GM18499 (cell line): ENCODE measurements around the gene ULK4.

ENCODE experiments used
- ATAC-seq: cut with Tn5 transposase; IDR thresholded peaks from one replicate; pipeline ENCODE4 v1.9.1; 2021; ENCODE audit warnings: moderate number of reproducible peaks; ENCODE audit not compliant: insufficient read depth, unreplicated experiment

The ULK4 gene

GRCh38 chr3:41331041-41331440, 630.9 kb downstream of the ULK4 start:
- ATAC-seq = no peak

- no peak for ATAC-seq
Measured at GRCh38 chr3:41330465-41330864, 631.4 kb downstream of the ULK4 start.

GRCh38 chr3:41329881-41330280, 632.0 kb downstream of the ULK4 start:
- ATAC-seq = no peak

GRCh38 chr3:41328926-41329325, 633.0 kb downstream of the ULK4 start:
- ATAC-seq = no peak

DNA sequence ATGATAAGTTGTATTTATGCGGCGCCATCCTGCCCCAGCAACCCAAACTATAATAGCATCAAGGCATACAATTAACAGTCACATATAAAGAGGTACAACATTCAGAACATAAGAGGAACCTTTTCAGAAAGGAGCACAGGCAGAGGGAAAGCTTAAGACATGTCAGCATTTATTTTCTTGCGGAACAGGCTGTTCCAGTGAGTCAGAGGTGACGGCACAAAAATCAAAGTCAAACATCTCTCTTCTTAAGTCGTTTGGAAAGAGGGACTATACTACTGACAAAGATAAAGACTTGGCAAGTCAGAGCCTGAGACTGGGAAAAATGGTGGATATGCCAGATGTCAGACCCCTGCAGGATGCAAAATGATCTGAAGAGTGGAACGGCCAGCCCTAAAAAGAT, 634.2 kb downstream of the ULK4 start:
- no peak for ATAC-seq

DNA sequence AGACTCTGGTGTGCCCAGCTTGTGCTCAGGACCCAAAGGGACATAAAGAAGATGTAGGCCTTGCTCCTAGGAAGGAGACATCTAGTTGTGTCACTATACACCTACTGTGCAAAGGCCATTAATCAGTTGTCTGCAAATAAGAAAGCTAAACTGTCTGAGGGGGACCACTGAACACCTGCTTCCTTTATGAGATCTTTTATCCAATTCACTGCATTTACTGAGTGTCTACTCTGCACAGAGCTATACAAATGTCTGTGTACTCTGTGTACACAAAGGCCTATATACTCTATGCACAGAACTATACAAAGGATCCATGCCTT, 637.8 kb downstream of the ULK4 start:
- ATAC-seq = no peak

DNA sequence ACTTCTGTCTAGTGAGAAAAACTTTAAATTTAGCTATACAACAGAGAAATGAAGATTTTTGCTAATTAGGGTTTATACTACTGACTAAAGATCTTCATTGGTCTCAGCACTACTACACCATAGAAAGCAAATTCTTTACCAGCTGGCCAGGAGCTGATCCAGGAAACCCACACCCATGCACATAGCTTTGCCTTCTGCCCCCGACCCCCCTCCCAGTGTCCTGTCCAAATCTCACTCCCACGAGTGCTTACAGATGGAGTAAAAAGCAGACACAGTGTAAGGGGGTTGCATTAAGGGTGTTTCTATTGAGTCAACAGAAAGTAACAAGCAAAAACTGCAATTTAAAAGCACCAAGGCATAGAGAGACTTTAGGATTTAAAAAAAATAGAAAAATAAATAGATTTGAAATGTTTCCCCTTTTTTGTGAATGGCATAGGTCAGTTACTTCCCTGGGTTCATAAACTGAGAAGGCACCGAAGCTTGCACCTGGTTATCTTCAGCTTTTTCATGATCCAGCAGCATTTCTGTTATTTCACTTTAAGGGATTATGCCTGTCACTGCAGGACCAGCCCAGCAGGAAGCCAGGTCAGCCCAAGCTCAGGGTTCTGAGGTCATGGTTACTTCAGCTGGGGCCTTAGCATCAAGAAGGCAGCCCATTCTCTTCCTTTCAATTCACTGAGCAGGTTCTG, 638.3 kb downstream of the ULK4 start:
- ATAC-seq = no peak

DNA sequence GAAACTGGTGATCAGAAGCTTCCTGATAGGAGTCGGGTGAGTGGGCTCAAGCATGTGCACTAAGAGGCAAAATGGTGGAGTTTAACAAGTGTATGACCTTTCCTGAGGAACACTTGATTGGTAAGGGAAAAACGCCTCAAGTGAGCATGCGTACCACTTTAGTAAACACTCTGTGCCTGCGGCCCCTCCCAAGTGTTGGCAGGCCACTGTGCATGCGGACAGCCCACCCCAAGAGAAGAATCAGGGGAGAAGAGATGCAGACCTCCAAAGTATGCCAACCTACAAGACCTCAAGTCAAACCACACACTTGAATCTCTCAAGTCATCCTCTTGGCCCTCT, 640.3 kb downstream of the ULK4 start:
- ATAC-seq = no peak

DNA sequence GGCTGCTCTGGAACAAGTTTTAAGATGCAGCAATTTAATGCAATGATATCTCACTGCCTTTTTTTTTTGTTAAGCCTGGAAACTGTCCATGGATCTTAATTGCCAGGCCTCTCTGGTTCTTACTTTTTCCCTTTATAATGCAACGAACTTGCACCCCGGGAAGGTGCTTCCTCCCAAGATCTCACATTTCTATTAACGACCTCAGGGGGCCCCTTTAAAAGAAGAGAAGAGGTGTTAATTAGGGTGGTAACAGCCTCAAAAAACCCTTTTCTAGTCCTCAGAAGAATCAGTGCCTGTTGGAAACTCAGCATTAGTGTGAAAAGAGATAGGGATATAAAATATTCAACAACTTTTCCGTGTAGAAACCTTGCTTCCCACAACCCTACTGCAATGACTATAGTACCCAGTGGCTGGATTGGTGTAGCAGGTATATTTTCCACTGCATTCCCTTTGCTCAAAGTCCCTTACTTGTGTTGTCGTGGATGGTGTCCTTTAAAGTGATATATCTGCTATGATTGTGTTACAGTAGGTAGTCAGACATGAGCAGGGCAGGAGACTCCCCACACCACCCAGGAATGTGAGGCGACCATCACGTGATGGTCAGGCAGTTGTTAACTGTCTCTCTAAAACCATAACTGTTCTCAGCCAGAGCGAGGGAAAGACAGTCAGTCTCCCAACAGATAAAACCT, 640.8 kb downstream of the ULK4 start:
- no peak for ATAC-seq

DNA sequence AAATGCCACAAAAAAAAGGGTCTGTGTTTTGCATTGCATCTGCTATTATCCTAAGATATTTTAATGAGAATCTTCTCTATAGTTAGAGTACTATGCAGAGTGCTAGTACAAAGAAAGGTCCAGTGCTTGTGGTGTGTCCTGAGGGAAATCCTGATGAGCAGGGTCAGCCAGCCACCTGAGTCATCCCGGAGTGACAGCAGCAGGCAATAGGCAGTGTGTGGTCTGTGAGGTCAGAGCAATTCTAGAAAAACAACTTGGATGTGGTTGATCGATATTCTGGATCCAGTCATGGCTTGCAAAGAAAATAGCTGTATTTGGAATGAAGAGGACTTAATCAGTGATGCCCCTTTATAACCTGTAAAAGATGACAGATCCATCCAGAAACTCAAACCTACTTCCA, 643.4 kb downstream of the ULK4 start:
- no peak for ATAC-seq

DNA sequence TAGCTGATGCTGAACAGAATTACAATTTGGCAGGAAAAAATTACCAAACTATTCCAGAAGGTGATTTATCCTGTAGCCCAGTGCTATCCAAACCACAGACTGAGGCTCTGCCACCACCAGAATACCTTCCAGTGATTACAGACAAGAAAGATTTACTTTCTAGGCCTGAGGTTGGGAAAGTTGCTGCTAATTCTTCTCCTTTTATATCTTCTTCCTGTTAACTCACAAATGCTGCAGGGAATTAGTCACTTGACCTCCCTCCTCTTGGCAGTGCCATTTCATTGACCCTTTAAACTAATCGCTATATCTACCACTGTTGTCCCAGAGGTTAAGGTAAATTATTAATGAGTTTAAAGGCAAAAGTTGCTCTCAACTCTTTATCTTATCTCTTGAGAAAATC, 644.2 kb downstream of the ULK4 start:
- no peak for ATAC-seq

DNA sequence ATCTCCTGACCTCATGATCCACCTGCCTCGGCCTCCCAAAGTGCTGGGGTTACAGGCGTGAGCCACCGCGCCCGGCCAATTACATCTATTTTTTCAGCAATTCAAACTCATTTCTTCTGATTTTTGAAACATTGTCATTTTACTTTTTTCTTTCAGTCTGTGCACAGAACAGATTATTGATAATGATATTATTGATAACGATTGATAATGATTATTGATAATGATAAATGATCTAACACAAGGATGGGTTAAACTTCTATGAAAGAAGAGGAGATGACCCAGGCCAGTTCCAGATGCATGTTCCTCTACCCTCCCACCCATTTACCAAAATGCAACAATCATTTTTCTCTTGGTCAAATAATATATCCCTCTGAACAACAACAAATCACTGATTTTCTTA, 644.6 kb downstream of the ULK4 start:
- ATAC-seq = no peak

DNA sequence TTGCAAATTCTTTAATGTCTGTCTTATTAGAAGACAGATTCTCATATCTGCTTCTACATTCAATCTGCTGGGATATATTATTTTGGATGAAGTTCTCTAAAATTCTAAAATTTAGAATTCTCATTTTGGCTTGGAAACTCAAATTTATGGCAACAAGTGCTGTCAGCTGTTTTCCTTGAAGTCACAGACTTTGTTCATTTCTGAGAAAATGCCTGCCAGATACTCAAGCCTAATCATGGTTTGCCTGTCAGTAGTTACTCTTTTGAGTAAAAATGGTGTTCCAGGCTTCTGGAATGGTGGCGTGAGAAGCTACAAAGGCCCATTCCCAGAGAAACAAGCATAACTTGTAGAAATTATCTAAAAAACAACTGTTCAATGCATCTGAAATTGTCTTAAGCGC, 646.8 kb downstream of the ULK4 start:
- ATAC-seq = no peak

DNA sequence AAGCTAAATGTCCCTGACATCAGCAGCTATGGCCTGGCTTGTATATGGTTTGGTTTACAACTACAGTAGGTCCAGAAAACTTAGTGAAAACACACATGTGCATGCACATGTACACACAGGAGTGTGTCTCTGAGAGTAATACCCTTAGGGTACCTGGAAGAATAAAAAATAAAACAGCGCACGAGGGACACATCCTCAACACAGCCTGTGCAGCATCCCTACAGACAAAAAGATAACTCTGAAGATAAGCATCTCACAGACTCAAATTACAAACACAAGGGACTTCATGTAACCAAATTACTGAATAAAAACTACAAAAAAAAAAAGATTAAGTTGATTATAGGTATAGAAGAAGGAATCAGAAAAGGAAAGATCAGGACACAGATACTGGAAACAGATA, 653.8 kb downstream of the ULK4 start:
- no peak for ATAC-seq

- ATAC-seq = no peak
Measured at GRCh38 chr3:41307065-41307464, 654.8 kb downstream of the ULK4 start.

DNA sequence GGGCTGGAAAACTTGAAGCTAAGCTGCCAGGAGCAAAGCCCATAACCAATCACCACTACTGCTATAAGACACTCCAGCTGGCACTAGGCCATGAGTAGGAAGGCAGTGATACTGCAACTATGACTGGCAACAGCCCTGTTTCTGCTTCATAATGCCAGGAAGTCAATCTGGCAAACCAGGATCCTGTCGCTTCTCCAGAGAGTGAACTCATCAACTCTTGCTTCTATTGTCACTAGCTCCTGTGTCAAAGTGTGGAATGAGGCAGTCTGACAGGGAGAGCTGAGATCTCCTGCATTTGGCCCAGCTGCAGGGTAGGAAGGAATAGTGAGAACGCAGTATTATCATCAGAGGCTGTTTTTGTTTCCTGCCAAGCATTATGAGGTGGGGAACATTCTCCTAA, 657.3 kb downstream of the ULK4 start:
- ATAC-seq = no peak

- no peak for ATAC-seq
Measured at GRCh38 chr3:41302295-41302694, 659.6 kb downstream of the ULK4 start.

DNA sequence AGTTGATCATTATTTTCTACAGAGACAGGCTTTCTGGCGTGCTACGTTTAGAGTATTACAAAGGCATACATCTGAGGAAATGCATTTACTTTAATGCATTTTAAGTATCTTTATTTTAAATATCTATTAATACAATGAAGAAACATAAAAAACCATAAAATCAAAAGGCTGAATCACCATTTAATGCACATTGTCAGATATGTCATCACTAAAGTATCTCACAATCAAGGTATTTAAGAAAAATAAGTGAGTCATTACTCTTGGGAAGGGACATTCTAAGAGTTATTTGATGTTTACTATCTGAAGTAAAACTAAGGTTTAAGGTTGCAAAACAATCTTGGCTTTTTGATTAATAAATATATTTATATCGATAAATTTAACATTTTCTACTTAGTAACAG, 660.4 kb downstream of the ULK4 start:
- no peak for ATAC-seq

GRCh38 chr3:41299036-41299435, 662.9 kb downstream of the ULK4 start:
- no peak for ATAC-seq

- no peak for ATAC-seq
Measured at GRCh38 chr3:41297750-41298149, 664.2 kb downstream of the ULK4 start.

- no peak for ATAC-seq
Measured at GRCh38 chr3:41296556-41296955, 665.3 kb downstream of the ULK4 start.

GRCh38 chr3:41295740-41296139, 666.2 kb downstream of the ULK4 start:
- no peak for ATAC-seq
